Gastrocnemius medialis (tissue), 4 donors: Measurements from ENCODE around the gene ABCG2.

ENCODE experiments used
- CTCF ChIP-seq, 5 experiments: fragments of 450-650 bp in 3 of 5; fragments of 200-600 bp in 2 of 5; sonication (generic) in 2 of 5; IDR thresholded peaks in 4 of 5; conservative IDR thresholded peaks in 1 of 5; 1 replicate in 4 of 5; 2 replicates in 1 of 5; pipeline ENCODE4 v1.5.1; 2016 to 2019; ENCODE audit warnings: antibody characterized with exemption in 5 of 5, mild to moderate bottlenecking in 3 of 5, moderate library complexity in 3 of 5
- POLR2A ChIP-seq, 2 donors: fragments of 450-650 bp; IDR thresholded peaks; one replicate each; pipeline ENCODE4 v1.6.1; 2017; ENCODE audit warnings: antibody characterized with exemption in 2 of 2, mild to moderate bottlenecking in 2 of 2, moderate library complexity in 2 of 2

- no peak for TF ChIP-seq CTCF (IDR thresholded peaks at IDR 0.05 in 4 of 5, conservative IDR thresholded peaks at IDR 0.05 in 1 of 5)
- TF ChIP-seq POLR2A (IDR thresholded peaks at IDR 0.05): no peak
These were observed 114.7 kb downstream of the ABCG2 start for GRCh38 chr4:88043586-88044340.
